NOMO-1 treated with DMSO at 0.1 percent for 48 hours (cell line): ENCODE results near the gene TSGA10.
A peak's percentile ranks its signal among the peaks of the same experiment; 100 is the strongest.
"Not testable (repeated sequence)": the region's sequence is repeated elsewhere in the genome, so short reads cannot be mapped to it uniquely, and the experiment has no call there.

ENCODE experiments used
- DNase-seq: peaks from one replicate; lab custom pipeline; 2025; ENCODE audit not compliant: unreplicated experiment; lab: John Stamatoyannopoulos, UW

Gene TSGA10

DNA sequence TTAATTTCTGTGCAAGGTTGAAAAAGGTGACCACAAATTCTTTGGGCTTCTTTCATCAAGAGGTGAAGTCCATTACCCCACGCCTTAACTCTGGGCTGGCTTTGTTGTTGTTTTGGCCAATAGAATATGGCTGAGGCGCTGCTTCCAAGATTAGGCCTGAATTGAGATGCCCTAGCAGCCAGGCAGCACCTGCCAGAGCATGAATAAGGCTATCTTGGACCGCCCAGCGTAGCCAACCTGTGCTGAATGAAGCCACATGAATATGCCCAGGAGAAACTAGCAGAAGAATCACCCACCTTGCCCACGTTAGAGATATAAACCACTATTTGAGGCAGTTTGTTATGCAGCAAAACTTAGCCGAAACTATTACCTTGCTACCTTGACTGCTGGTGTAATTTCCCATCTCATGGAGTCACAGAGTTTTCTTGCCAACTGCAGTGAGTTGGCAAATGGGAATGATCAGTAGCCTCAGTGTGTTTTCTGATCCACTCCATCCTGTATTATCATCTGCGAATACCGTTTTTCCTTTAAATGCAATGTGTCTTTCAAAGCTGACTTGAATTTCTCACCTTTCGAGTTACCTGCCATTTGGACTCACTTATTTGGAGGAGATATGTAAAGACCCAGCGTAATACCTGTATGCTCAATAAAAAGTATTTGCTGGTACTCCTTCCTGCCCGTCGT, 679 bp downstream of the TSGA10 start:
- no peak for DNase-seq

DNA sequence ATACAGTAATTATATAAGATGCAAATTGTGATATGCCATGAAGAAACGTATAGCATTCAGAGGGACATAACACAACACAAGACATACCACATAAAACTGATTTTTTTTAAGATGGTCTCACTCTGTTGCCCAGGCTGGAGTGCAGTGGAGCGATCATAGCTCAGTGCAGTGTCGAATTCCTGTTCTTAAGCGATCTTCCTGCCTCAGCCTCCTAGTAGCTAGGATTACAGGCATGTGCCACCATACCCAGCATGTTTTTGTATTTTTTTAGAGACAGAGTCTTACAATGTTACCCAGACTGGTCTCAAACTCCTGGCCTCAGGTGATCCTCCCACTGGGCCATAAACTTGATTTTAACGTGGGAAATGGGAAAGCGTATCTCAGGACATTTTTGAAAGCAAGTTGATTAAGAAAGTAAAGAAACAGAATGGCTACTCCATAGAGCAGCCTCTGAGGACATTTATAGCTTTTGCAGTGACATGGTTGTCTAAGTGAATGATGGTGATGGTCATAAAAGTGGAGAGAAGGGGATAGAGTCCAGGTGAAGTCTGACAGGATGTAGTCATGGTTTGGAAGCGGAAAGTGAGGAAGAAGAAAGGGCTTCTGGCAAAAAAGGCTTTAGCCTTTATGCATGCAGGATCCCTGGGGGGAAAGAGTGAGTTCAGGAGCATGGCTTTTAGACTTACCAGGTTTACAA, 2.4 kb downstream of the TSGA10 start:
- DNase-seq = no peak

DNA sequence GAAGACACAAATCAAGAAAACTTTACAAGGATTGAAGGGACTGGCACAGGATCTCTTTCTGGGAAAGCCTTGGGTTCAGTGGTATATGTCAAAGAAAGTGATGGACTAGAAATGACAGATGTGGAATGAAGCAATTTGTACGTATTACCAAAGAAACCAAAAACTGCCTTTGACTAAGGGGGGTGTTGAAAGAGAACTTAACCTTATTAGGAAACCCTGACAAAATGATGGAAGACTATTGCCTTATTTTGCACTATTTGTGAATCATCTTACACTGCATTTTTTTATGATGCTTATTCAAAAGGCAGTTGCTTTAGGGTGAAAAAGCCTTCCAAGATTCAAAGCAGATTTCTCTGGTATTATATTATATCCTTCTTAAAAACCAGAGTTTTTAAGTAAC, 4.0 kb downstream of the TSGA10 start:
- peak; percentile 80 for DNase-seq

DNA sequence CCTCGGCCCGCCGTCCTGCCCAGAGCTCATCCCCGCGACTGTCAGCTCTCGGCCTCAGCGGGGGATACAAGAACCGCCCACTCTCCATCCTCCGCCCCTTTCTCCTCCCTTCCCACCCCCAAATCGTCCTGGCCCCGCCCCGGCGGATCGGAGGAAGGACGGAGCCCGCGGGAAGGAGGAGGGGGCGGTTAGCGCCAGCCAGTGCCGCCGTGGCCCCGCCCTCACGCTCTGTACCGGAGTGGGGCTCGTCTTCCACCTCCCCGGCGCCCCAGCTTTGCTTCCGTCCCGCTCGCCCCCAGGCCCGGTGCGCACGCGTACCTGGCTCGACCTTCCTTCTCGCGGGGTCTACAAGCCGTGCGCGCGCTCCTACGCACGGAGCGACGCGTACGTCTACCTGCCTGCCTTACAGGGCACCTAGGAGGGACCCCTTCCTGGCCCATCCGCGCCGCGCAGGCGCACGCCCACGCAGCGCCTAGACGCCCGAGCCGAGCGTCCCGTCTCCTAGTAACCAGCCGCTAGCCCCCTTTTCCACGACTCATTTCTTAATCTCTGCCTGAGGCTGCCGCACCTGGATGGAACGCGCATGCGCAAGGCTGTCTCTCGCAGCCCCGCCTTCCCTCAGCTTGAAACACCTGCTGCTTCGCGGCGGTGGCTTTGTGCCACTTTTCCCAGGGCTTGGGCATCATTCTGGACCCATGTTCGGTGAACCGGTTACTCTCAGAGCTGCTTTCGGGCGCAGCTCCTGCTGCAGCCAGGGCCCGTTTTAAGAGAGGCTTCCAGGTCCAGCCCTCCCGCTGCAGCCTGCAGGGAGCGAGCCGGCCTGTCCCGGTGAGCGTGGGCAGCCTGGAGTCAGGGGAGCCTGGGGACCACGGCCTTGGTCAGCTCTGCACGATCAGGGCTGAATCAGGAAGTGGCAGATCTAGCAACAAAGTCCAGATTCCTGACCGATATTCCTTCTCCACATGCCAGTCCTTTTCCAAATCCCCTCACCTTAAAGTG, 13.3 kb downstream of the TSGA10 start, which contains the start of gene C2orf15:
TSS of gene C2orf15 (plus strand) at position 598 of the 999 bp plus-strand sequence. CDS start 8,852 bp downstream, outside the sequence.
- DNase-seq = peak; percentile 94

DNA sequence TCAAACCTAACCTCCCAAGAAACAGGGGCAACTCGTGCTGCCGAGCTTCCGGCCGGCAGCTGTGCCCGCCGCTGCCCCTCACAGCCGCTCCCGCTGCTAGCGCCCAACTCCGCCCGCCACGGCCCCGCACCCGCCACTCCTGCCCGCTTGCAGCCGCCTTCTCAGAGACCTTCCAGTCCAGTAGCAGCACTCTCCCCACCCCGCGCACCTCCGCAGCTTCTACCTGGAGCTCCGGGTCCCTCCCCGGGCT, 14.0 kb downstream of the TSGA10 start:
- peak; percentile 71 for DNase-seq

DNA sequence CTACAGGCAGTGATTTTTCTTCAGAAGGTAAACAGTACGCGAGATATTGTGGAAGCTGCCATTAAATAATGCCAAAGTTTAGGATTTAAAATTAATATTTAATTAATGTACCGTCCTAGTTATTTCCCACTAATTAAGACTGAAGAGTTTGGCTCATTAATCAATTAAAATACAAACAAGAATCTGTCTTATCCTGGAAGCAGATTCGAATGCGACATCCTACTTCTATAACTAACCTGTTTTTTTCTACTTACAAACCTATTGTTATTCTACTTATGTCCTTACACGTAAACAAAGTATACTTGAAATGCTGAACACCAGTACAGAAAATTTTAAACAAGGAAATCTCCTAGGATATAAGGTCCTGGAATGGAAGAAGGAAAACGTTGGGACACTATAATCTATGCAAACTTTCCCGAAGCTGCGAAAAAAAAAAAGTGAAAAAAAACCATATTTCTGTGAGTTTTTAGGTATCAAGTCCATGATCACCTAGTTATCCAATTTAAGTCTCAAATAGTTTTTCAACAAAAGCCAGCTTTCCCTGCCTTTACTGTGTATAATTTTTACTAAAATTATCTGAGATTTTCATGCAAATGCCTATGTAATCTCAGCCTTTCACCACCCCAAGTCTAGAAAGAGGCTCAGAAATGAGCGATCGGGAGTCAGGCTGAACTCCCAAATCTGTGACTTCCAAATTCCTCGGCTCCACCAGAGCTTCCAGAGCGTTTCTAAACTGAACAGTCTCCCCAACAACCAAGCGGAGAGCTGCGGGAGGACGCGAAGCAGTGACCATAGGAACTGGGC, 14.5 kb downstream of the TSGA10 start:
- DNase-seq = no peak

DNA sequence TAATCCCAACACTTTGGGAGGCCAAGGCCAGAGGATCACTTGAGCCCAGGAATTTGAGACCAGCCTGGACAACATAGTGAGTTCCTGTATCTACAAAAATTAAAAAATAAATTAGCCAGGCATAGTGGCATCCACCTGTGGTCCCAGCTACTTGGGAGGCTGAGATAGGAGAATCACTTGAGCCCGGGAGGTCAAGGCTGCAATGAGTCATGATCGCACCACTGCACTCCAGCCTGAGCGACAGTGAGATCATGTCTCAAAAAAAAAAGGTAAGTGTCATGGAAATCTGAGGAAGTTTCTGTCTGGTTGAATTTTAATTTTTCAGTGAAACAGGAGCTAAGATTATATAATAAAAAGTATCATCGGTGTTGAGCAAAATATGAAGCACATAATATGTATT, 15.7 kb downstream of the TSGA10 start:
- no peak for DNase-seq

DNA sequence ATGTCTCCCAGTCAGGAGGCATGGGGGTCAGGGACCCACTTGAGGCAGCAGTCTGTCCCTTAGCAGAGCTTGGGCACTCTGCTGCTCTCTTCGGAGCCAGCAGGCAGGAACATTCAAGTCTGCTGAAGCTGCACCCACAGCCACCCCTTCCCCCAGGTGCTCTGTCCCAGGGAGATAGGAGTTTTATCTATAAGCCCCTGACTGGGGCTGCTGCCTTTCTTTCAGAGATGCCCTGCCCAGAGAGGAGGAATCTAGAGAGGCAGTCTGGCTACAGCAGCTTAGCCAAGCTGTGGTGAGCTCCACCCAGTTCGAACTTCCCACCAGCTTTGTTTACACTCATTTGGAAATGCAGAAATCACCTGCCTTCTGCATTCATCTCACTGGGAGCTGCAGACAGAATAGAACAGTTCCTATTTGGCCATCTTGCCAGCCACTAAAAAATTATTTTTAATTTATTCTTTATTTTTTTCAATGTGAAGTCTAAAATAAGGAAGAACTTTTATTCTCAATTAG, 19.6 kb downstream of the TSGA10 start:
- DNase-seq = not testable (repeated sequence)

DNA sequence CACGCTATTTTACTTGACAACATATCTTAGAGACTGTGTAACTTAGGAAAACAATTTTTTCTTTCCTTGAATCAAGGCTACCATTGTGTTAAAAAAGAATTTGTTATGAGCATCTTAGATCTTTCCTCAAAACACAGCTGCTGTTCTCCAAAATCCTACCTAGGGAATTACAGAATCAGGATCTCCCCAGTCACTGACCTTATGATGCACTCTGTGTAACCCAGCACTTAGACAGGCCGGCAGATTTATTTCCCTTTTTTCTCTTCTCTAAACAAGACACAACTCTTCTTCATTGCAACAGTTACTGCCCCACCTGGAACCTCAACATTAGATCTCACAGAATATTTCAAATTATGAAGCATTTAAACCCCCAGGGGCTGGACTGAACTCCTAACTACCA, 26.8 kb downstream of the TSGA10 start:
- DNase-seq = peak; percentile 59

DNA sequence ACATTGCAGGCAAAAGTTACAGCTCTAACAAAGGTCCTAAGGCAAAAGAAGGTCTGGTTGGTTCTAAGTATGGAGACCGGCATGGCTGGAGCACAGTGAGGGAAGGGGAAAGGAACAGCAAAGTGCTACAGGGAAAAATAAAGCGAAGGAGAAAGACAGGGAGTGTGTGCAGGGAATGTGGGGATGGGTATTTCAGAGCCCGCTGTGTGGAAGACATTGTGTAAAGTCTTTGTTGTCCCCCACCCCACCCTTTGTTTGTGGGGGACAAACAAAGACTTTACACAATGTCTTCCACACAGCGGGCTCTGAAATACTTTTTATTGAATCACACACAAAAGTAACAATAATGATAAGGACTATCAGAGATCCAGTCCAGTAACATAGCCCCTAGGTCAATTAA, 42.1 kb downstream of the TSGA10 start:
- DNase-seq = no peak

DNA sequence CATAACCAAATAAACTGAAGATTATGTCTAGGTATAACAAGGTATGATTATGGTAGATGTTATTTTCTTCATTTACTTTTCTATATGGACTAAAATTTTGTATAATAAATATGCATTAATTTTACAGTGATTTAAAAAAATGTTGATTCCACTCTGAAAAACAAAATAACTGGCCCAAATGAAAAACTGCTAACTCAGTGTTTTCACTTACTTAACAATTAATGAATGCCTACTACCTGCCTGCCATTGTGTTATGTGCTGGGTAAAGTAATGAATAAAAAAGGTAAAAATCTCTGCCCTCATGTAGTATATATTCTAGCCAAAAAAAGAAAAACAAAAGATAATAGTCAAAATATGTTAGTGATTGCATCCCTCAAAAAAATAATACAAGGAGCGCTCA, 42.8 kb downstream of the TSGA10 start:
- no peak for DNase-seq

DNA sequence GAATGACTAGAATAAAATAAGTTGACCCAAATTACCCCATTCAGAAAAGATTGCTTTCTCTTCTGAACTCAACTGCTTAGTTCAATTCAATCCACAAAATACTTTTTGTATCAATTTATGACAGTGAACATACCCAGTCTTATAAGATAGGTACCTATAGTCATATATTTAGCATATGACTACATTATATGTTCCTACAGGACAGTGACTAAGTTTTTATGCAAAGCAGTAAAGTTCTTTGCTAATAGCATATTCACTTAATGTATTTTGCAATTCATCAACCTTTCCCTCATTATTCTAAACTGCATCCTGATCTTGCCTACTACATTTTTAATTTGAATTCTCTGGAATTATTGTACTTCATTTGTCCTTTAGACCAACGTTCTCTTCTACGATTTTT, 43.5 kb downstream of the TSGA10 start:
- no peak for DNase-seq

DNA sequence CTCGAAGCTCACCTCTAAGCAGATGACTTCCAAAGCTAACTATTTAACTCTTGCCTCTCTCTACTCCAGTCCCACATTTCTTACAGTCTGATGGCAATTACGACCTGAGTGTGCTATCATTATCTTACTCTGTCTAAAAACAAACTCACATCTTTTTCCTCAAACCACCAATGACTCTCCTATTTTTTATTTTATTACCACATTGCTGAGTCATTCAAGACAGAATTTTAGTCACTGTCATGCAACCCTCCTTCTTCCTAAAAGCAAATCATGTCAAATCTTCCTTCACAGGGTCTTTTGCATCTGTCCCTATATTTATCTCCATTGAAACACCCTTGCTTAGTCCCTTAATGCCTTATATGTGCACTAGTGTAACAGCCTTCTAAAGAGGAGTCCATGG, 47.8 kb downstream of the TSGA10 start:
- DNase-seq = peak; percentile 34

DNA sequence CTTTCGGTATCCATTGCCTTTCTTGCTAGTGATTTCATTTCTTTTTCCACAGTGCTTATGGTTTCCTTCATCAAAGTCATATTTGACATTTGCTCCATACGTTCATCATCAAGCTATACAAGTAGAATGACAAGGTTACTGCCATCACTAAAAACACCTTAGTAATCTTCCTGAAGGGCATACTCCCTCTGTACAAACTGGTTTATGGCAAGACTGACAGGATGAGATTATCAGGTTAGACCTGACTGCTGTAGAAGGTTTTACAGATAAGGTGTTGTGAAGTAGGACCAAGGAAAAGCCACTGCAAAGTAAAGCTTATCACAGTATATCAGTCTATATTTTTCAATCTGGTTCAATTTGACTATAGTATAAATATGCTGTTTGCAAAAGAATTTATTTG, 50.7 kb downstream of the TSGA10 start:
- no peak for DNase-seq

DNA sequence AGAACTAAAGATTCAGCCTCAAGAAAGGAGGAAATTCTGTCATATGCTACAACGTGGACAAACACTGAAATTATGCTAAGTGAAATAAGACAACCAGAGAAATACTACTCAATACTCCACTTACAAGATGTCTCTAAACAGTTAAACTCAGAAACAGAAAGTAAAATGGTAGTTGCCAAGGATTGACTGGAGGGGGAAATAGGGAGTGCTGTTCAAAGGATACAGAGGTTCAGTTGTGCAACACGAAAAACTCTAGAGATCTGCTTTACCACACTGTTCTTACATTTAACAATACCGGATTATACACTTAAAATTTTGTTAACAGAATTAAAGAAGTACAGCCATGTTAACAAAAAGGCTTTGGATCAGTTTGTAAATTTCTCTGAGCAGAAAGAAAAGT, 53.0 kb downstream of the TSGA10 start:
- peak; percentile 63 for DNase-seq

DNA sequence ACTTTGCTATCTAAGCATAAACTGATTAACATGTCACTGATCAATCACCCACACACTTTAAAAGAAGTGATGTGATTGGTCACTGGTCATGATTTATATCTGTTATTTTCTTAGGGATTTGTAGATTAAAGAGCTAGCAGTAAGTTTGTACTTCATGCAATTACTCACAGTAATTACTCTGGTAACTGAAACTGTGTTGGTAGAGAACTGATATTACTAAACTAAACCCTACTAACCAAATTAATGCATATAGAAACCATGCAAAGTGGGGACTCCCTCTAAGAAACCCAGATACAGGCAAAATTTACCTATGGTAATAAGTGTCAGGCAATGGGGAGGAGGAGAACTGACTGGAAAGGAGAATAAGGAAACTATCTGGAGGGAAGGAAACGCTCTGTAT, 58.0 kb downstream of the TSGA10 start:
- DNase-seq = no peak

DNA sequence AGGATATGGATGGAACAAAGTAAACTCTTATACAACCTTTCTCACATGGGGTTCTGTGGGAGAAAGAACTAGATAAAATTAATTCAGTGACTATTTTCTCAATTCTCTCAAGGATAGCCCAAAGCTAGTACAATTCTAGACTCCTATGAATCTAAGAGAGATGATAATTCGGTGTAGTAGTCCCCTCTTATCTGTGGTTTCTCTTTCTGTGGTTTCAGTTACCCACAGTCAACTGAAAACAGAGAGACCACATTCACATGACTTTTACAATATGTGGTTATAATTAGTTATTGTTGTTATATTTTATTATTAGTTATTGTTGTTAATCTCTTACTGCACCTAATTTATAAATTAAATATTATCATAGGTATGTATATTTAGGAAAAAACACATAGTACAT, 66.7 kb downstream of the TSGA10 start:
- peak; percentile 35 for DNase-seq

DNA sequence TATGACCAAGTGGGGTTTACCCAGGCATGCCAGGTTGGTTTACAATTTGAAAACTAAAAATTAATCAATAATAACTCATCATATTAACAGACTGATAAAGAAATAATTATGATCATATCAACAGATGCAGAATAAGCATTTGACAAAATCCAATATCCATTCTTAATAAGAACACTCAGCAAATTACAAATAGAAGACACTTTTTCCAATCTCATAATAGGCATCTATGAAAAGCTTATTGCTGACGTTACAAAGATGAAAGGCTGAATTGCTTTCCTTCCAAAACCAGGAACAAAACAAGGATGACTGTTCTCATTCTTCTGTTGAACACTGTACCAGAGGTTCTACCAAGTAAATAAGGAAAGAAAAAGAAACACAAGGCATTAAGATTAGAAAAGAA, 68.4 kb downstream of the TSGA10 start:
- DNase-seq = no peak

DNA sequence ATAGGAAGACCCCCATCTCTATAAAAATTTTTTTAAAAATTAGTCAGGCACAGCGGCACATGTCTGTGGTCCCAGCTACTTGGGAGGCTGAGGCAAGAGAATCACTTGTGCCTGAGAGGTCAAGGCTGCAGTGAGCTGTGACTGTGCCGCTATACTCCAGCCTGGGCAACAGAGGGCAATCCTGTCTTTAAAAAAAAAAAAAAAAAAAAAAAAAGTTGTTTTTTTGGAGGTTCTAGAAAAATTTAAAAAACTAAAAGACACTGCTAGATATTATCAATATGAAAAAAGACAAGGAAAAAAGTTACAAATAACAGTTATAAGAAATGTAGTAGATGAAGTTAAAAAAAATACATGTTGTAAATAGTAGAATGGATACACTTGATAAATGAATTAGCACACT, 69.3 kb downstream of the TSGA10 start:
- no peak for DNase-seq

DNA sequence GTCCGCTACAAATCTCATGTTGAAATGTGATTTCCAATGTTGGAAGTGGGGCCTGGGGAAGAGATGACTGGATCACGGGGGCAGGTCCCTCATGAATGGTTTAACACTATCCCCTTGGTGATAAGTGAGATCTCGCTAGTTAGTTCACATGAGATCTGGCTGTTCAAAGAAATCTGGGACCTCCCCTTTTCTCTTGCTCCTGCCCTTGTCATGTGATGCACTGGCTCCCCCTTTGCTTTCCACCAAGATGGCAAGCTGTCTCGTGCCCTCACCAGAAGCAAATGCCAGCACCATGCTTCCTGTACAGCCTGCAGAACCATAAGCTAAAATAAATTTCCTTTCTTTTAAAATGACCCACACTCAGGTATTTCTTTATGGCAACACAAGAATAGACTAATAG, 70.5 kb downstream of the TSGA10 start:
- no peak for DNase-seq

DNA sequence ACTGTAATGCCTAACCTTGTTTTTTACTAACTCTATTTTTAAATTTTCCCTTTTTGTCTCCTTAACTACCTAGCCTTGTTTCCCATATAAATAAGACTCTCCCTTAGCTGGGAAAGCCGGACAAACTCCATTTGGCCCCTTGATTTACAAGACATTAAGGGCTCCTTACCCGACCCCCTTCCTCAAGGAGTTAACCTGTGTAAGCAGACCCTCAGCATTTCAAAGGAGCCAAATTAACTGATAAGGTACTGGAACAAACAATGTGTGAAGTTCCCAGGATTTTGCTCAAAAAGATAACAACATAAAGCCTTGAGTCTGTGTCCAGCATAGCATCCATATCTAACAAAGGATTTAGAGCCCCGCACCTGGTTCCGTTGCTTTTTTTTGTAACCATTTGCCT, 72.9 kb downstream of the TSGA10 start:
- no peak for DNase-seq
